ENCODE results near the gene TARBP2.

DNA sequence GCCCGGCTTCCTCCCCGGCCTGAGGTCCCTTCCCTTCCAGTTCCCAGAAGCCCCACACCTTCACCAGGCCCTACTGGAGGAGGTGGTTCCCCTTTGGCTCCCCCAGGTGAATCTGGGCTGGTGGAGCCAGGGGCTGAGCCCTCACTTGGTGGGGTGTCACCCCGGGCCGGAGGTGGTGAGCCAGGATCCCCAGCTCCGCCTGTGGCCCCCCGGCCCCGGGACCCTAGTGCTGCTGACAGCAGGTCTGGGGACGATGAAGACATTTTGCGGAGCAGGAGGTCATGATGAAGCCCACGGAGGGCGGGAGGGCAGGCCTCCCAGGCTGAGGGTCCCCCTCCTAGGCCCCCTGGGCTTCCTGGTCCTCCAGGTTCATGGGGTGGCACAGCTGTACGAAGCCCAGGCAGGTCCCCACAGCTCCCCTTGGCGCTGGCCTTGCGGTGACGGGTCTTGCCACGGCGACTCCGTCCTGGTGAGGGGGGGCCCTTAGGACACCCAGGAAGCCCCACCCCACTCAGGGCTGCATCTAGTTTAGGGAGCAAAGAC lies 18.4 kb upstream of the TARBP2 start:
- TF ChIP-seq, protein P1, sequence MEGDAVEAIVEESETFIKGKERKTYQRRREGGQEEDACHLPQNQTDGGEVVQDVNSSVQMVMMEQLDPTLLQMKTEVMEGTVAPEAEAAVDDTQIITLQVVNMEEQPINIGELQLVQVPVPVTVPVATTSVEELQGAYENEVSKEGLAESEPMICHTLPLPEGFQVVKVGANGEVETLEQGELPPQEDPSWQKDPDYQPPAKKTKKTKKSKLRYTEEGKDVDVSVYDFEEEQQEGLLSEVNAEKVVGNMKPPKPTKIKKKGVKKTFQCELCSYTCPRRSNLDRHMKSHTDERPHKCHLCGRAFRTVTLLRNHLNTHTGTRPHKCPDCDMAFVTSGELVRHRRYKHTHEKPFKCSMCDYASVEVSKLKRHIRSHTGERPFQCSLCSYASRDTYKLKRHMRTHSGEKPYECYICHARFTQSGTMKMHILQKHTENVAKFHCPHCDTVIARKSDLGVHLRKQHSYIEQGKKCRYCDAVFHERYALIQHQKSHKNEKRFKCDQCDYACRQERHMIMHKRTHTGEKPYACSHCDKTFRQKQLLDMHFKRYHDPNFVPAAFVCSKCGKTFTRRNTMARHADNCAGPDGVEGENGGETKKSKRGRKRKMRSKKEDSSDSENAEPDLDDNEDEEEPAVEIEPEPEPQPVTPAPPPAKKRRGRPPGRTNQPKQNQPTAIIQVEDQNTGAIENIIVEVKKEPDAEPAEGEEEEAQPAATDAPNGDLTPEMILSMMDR (IDR thresholded peaks at IDR 0.05 in 8 of 11, conservative IDR thresholded peaks at IDR 0.05 in 3 of 11), result no peak
- no peak for TF ChIP-seq POLR2A (IDR thresholded peaks at IDR 0.05)

All from spleen (tissue), 7 donors.